HepG2 (cell line): ENCODE measurements around the gene CARD9. TPM values are rescaled to one million over a fixed set of nuclear protein-coding genes. Genes with fewer than 3 reads are reported as not detected.

Source experiments
- ATAC-seq: fragments of 200-7000 bp; cut with Tn5 transposase; 3 replicates; pipeline ENCODE4 v1.9.1; 2020; ENCODE audit warnings: mild to moderate bottlenecking, moderate library complexity
- BruUV-seq: library from RNA; stranded (reverse); fragments of 400-500 nt; replicated peaks from 2 replicates; lab custom pipeline; 2021; lab: Mats Ljungman, UMichigan
- CTCF ChIA-PET: fragments of 300-600 bp; formaldehyde crosslinking; extraction: SDS; loops from one replicate; lab custom pipeline; 2021; ENCODE audit warnings: low total read pairs, inconsistent platforms, low intra/inter-chr PET ratio; lab: Yijun Ruan, JAX
- POLR2A ChIA-PET: fragments of 350-600 bp; sonication (Branson Sonifier 250); formaldehyde crosslinking; loops from one replicate; lab custom pipeline; 2020; ENCODE audit warnings: antibody characterized with exemption, inconsistent platforms; lab: Yijun Ruan, JAX
- DNase-seq: peaks from one replicate; pipeline ENCODE4 v3.0.0-alpha.2; 2015; ENCODE audit warnings: low spot score
- FAIRE-seq: peaks from 3 replicates; lab custom pipeline; 2011; peaks lifted over from hg19 to GRCh38; lab: Jason Lieb, UNC
- H2AFZ ChIP-seq: one replicate; pipeline ENCODE4 v1.6.1; 2011; ENCODE audit warnings: low read length, inconsistent platforms
- H3K27ac ChIP-seq: fragments of 300-600 bp; 3 replicates; pipeline ENCODE4 v1.8.0; 2011; ENCODE audit warnings: mixed run types, mild to moderate bottlenecking, mixed read lengths, low read length, inconsistent platforms; ENCODE audit not compliant: insufficient read depth; ENCODE audit errors: extremely low read length
- H3K27me3 ChIP-seq, 2 experiments: fragments of 200-600 bp in 1 of 2; 2 replicates in 1 of 2; 3 replicates in 1 of 2; pipeline versions ENCODE4 v1.6.0 to v1.8.0; 2011; ENCODE audit warnings: low read length in 2 of 2, mild to moderate bottlenecking in 2 of 2, moderate library complexity in 2 of 2, inconsistent platforms in 1 of 2; ENCODE audit not compliant: insufficient read depth in 2 of 2, control insufficient read depth in 1 of 2
- H3K36me3 ChIP-seq, 2 experiments: fragments of 200-600 bp in 1 of 2; replicated peaks in 1 of 2; 2 replicates in 1 of 2; 3 replicates in 1 of 2; pipeline versions ENCODE4 v1.5.1 to v1.8.0; 2011; ENCODE audit warnings: low read length in 2 of 2, inconsistent platforms in 1 of 2; ENCODE audit not compliant: insufficient read depth in 2 of 2, control insufficient read depth in 1 of 2
- H3K4me1 ChIP-seq: 2 replicates; pipeline ENCODE4 v1.5.1; 2012; ENCODE audit warnings: low read length, inconsistent platforms; ENCODE audit not compliant: insufficient read depth
- H3K4me2 ChIP-seq: 2 replicates; pipeline ENCODE4 v1.6.0; 2011; ENCODE audit warnings: low read depth, low read length, inconsistent platforms
- H3K4me3 ChIP-seq, 3 experiments: fragments of 200-600 bp in 1 of 3; sonication (generic), shearing (Covaris generic) in 1 of 3; replicated peaks in 1 of 3; 2 replicates each; pipeline ENCODE4 v1.5.1; 2011 to 2016; ENCODE audit warnings: low read length in 3 of 3, inconsistent platforms in 2 of 3, low read depth in 2 of 3, mild to moderate bottlenecking in 2 of 3, control low read depth in 1 of 3, mixed read lengths in 1 of 3; ENCODE audit not compliant: insufficient read depth in 1 of 3
- H3K79me2 ChIP-seq: one replicate; pipeline ENCODE4 v1.6.1; 2011; ENCODE audit warnings: low read length, inconsistent platforms; ENCODE audit not compliant: insufficient read depth
- H3K9ac ChIP-seq: 2 replicates; pipeline ENCODE4 v1.6.0; 2011; ENCODE audit warnings: mild to moderate bottlenecking, low read depth, low read length, inconsistent platforms; ENCODE audit not compliant: insufficient read depth
- H3K9me3 ChIP-seq: 2 replicates; pipeline ENCODE4 v1.5.1; 2012; ENCODE audit warnings: mild to moderate bottlenecking, low read length
- H4K20me1 ChIP-seq: 2 replicates; pipeline ENCODE4 v1.6.0; 2011; ENCODE audit warnings: inconsistent platforms, mild to moderate bottlenecking, low read length, moderate library complexity; ENCODE audit not compliant: insufficient read depth
- HNRNPL ChIP-seq: fragments of 200-400 bp; formaldehyde crosslinking; IDR thresholded peaks from 2 replicates; pipeline ENCODE4 v1.6.1; 2017; ENCODE audit warnings: mild to moderate bottlenecking, low read depth, low read length
- HOXD1 ChIP-seq: sonication (generic); formaldehyde crosslinking; IDR thresholded peaks from 2 replicates; pipeline ENCODE4 v1.5.0; 2020; ENCODE audit warnings: missing genetic modification reagents
- KAT2B ChIP-seq: fragments of 150-350 bp; IDR thresholded peaks from 2 replicates; pipeline ENCODE4 v1.6.1; 2014; ENCODE audit warnings: low read depth, low read length, borderline replicate concordance
- KLF12 ChIP-seq: sonication (generic); formaldehyde crosslinking; IDR thresholded peaks from 2 replicates; pipeline ENCODE4 v1.4.0; 2020; ENCODE audit warnings: missing genetic modification reagents, borderline replicate concordance
- SP4 ChIP-seq: sonication (generic); formaldehyde crosslinking; IDR thresholded peaks from 2 replicates; pipeline ENCODE4 v1.8.1; 2023; ENCODE audit warnings: mild to moderate bottlenecking, missing genetic modification reagents
- XRCC5 ChIP-seq: fragments of 200-400 bp; formaldehyde crosslinking; optimal IDR thresholded peaks from 2 replicates; pipeline ENCODE3; 2017; ENCODE audit warnings: mild to moderate bottlenecking, low read length
- ZBTB1 ChIP-seq: sonication (generic); formaldehyde crosslinking; IDR thresholded peaks from 2 replicates; pipeline ENCODE4 v1.4.0; 2020; ENCODE audit warnings: missing genetic modification reagents, borderline replicate concordance
- ZKSCAN1 ChIP-seq: fragments of 150-350 bp; IDR thresholded peaks from 2 replicates; pipeline ENCODE4 v1.6.1; 2014; ENCODE audit warnings: low read length
- ZNF17 ChIP-seq: sonication (generic); formaldehyde crosslinking; IDR thresholded peaks from 2 replicates; pipeline ENCODE4 v1.5.0; 2020; ENCODE audit warnings: mild to moderate bottlenecking, missing genetic modification reagents
- ZNF224 ChIP-seq: sonication (generic); formaldehyde crosslinking; IDR thresholded peaks from 2 replicates; pipeline ENCODE4 v1.5.0; 2020; ENCODE audit warnings: mild to moderate bottlenecking, missing genetic modification reagents
- ZNF292 ChIP-seq: sonication (generic); formaldehyde crosslinking; IDR thresholded peaks from 2 replicates; pipeline ENCODE4 v1.8.1; 2022; ENCODE audit warnings: mild to moderate bottlenecking, low read depth, missing genetic modification reagents, borderline replicate concordance
- ZNF574 ChIP-seq: sonication (generic); formaldehyde crosslinking; IDR thresholded peaks from 2 replicates; pipeline ENCODE4 v1.4.0; 2020; ENCODE audit warnings: missing genetic modification reagents
- ZNF616 ChIP-seq: sonication (generic); formaldehyde crosslinking; IDR thresholded peaks from 2 replicates; pipeline ENCODE4 v1.5.0; 2020; ENCODE audit warnings: low read depth, mild to moderate bottlenecking, missing genetic modification reagents
- ZNF678 ChIP-seq: sonication (generic); formaldehyde crosslinking; IDR thresholded peaks from 2 replicates; pipeline ENCODE4 v1.4.0; 2020; ENCODE audit warnings: mild to moderate bottlenecking, missing genetic modification reagents
- whole genome bisulfite sequencing: methylation state at CpG from one replicate; pipeline ENCODE4 v1.1.6; 2017; ENCODE audit warnings: low lambda C conversion rate; 5-methylcytosine and 5-hydroxymethylcytosine counted together
- in situ Hi-C: cut with HindIII; loops from 2 replicates; pipeline ENCODE4 v1.10.0; 2017; ENCODE audit warnings: low pct_unique_long_range_greater_than_20kb; ENCODE audit not compliant: extremely low pct_ligation_motif_present
- intact Hi-C: fragments of 100-400 bp; cut with micrococcal nuclease; formaldehyde crosslinking; loops from one replicate; pipeline ENCODE4 v1.10.0; 2022; ENCODE audit not compliant: unreplicated experiment
- polyA plus RNA-seq, 8 experiments: library from polyadenylated mRNA; depleted of rRNA in 3 of 8; stranded (reverse) in 7 of 8; unstranded in 1 of 8; fragments of >200 nt; fragmentation: Illumina TruSeq in 4 of 8; extraction: Trizol in 4 of 8; gene quantifications; 2 replicates each; pipeline versions ENCODE4 v1.2.1 to v1.2.3, GENCODE V29; 2011 to 2016; ENCODE audit warnings: low read depth in 4 of 8, missing spikeins in 1 of 8, mixed read lengths in 1 of 8; ENCODE audit not compliant: insufficient read depth in 1 of 8
- total RNA-seq, 5 experiments: library from RNA; depleted of rRNA; stranded (reverse); fragments of >200 nt; fragmentation: Illumina TruSeq; extraction: Trizol; gene quantifications; 2 replicates each; pipeline ENCODE4 v1.2.3, GENCODE V29; 2016; ENCODE audit warnings: low read depth in 1 of 5

The CARD9 gene
- total and polyA plus RNA-seq, 2 of the 13 experiments (the other 11 are each of a cell fraction or from before 2014, with no cell fraction given), result 3.3 to 7.4 TPM

GRCh38 chr9:136339958-136340310 is 33.5 kb downstream of the CARD9 start:
- H3K79me2 ChIP-seq, result no peaks in the 10 kb centered on the region
- no peaks in the 10 kb centered on the region for H4K20me1 ChIP-seq
- no TSS peak for BruUV-seq
- no peaks in the 10 kb centered on the region for H3K9me3 ChIP-seq
- ChIA-PET POLR2A (interaction anchor here (1.3 to 2.3 kb wide), 2 partner anchors 23 to 24 kb away, joined by 3 to 8 read pairs; partner anchors contain the start of gene DNLZ), CTCF (interaction anchor here (1.3 to 2.6 kb wide), 3 partner anchors 24 to 60 kb away, joined by 10 to 18 read pairs (median 12); partner anchors contain the start of genes CARD9, DNLZ and SNAPC4)
- H3K27ac ChIP-seq, result no peak overlapping the region
- in situ Hi-C loops (loop anchor here (25.0 kb wide), 1 partner anchor 297 kb away; no protein-coding TSS in a partner anchor), intact Hi-C loops (loop anchor here (1.0 to 5.0 kb wide), 2 partner anchors 32 to 60 kb away; partner anchors contain the start of genes CARD9 and SNAPC4)
- FAIRE-seq (no peak), DNase-seq (no peak), ATAC-seq (no peak)
- H3K36me3 ChIP-seq, result no peaks in the 10 kb centered on the region
- no peak overlapping the region for H3K9ac ChIP-seq
- peaks cover 46% of the 10 kb centered on the region for H3K4me1 ChIP-seq
- H3K27me3 ChIP-seq, result peaks cover 4 to 20% of the 10 kb centered on the region in 2 experiments; a peak in 3 of 5 replicates
- WGBS, result 58% methylated on average over 6 of the region's 12 CpGs
- no peak for TF ChIP-seq ZNF224
- 0 out of 2 replicates have a peak, but pooled peaks have one; percentile 53 for TF ChIP-seq HNRNPL
- TF ChIP-seq, all 625 proteins: peak for 1
- H3K4me2 ChIP-seq, result peak overlapping the region; percentile 48; the same call in 1 of the 2 replicates
- no peak overlapping the region; a peak in 1 of 6 replicates for H3K4me3 ChIP-seq
- H2AFZ ChIP-seq, result no peak overlapping the region

GRCh38 chr9:136339173-136339957 is 34.1 kb downstream of the CARD9 start:
- in situ Hi-C loops (loop anchor here (25.0 kb wide), 1 partner anchor 298 kb away; no protein-coding TSS in a partner anchor), intact Hi-C loops (loop anchor here (1.0 to 5.0 kb wide), 2 partner anchors 33 to 61 kb away; partner anchors contain the start of genes CARD9 and SNAPC4)
- peak; percentile 78 for ATAC-seq
- POLR2A ChIA-PET, result interaction anchor here (1.3 to 2.3 kb wide), 2 partner anchors 24 kb away, joined by 3 to 8 read pairs; partner anchors contain the start of gene DNLZ
- H3K27ac ChIP-seq, result no peak overlapping the region
- BruUV-seq, result no TSS peak
- no peaks in the 10 kb centered on the region for H3K79me2 ChIP-seq
- H3K4me1 ChIP-seq, result peaks cover 42% of the 10 kb centered on the region
- H2AFZ ChIP-seq, result no peak overlapping the region
- WGBS, result 15% methylated on average over 14 of the region's 32 CpGs
- no peak overlapping the region for H3K9ac ChIP-seq
- no peak overlapping the region; a peak in 1 of 6 replicates for H3K4me3 ChIP-seq
- no peaks in the 10 kb centered on the region for H3K36me3 ChIP-seq
- H3K9me3 ChIP-seq, result no peaks in the 10 kb centered on the region
- peaks cover 4 to 20% of the 10 kb centered on the region in 2 experiments; a peak in 3 of 5 replicates for H3K27me3 ChIP-seq
- H4K20me1 ChIP-seq, result no peaks in the 10 kb centered on the region
- CTCF ChIA-PET, result interaction anchor here (1.3 to 2.6 kb wide), 3 partner anchors 25 to 61 kb away, joined by 10 to 18 read pairs (median 12); partner anchors contain the start of genes CARD9, DNLZ and SNAPC4
- peak; percentile 62 for DNase-seq
- FAIRE-seq, result peak; percentile 70
- peak overlapping the region; percentile 48 for H3K4me2 ChIP-seq
- TF ChIP-seq ZNF17 (CRISPR knock-in tag), result no peak
- TF ChIP-seq ZNF616, result no peak
- no peak for TF ChIP-seq ZNF678 (CRISPR knock-in tag)
- TF ChIP-seq ZKSCAN1, result no peak
- TF ChIP-seq KLF12, result no peak
- TF ChIP-seq SP4 (CRISPR knock-in tag), result 0 out of 2 replicates have a peak, but pooled peaks have one; percentile 29
- TF ChIP-seq ZNF574 (CRISPR knock-in tag), result peak; percentile 56
- TF ChIP-seq XRCC5, result peak; percentile 93
- TF ChIP-seq HOXD1 (CRISPR knock-in tag), result no peak
- no peak for TF ChIP-seq ZNF292 (CRISPR knock-in tag)
- no peak for TF ChIP-seq KAT2B
- TF ChIP-seq ZBTB1, result no peak
